SU-DHL-6 (cell line): Measurements from ENCODE around the gene RAP1GAP2.

Experiments used
- H2AFZ ChIP-seq: fragments of 200-600 bp; sonication (generic); 2 replicates; pipeline ENCODE4 v1.6.1; 2014; ENCODE audit warnings: low read depth, mild to moderate bottlenecking, moderate library complexity, mixed read lengths, antibody characterized with exemption, low read length; ENCODE audit not compliant: severe bottlenecking
- H3F3A ChIP-seq: fragments of 200-600 bp; shearing (Covaris generic); 2 replicates; pipeline ENCODE4 v1.6.0; 2016; ENCODE audit warnings: antibody characterized with exemption, mild to moderate bottlenecking; ENCODE audit not compliant: insufficient read depth
- H3K27ac ChIP-seq: fragments of 200-600 bp; sonication (generic); 2 replicates; pipeline ENCODE4 v1.5.1; 2016; ENCODE audit warnings: low read depth, mild to moderate bottlenecking, low read length, moderate library complexity, mixed read lengths
- H3K27me3 ChIP-seq: fragments of 200-600 bp; sonication (generic), shearing (Covaris generic); 2 replicates; pipeline ENCODE4 v1.6.0; 2014; ENCODE audit warnings: mild to moderate bottlenecking, low read length
- H3K36me3 ChIP-seq: fragments of 200-600 bp; sonication (generic); 2 replicates; pipeline ENCODE4 v1.6.1; 2014; ENCODE audit warnings: mild to moderate bottlenecking, low read length, mixed read lengths
- H3K4me2 ChIP-seq: fragments of 300-600, 200-600 bp; shearing (Covaris generic), sonication (generic); 2 replicates; pipeline ENCODE4 v1.6.0; 2014; ENCODE audit warnings: low read length, low read depth, mild to moderate bottlenecking; ENCODE audit not compliant: poor library complexity, severe bottlenecking
- H3K4me3 ChIP-seq: fragments of 200-600 bp; sonication (generic); 2 replicates; pipeline ENCODE4 v1.5.1; 2014; ENCODE audit warnings: antibody characterized with exemption, low read length, mild to moderate bottlenecking, mixed read lengths; ENCODE audit not compliant: insufficient read depth, poor library complexity, severe bottlenecking
- H3K79me2 ChIP-seq: fragments of 200-600 bp; sonication (generic); 2 replicates; pipeline ENCODE4 v1.6.1; 2014; ENCODE audit warnings: mild to moderate bottlenecking, low read length, moderate library complexity; ENCODE audit not compliant: insufficient read depth
- H3K9ac ChIP-seq: fragments of 200-600 bp; sonication (generic); 2 replicates; pipeline ENCODE4 v1.7.0; 2014; ENCODE audit warnings: mild to moderate bottlenecking, low read length
- H3K9me2 ChIP-seq: fragments of 200-600 bp; sonication (generic); replicated peaks from 2 replicates; pipeline ENCODE4 v1.6.1; 2014; ENCODE audit warnings: low read length; ENCODE audit not compliant: insufficient read depth
- H3K9me3 ChIP-seq: fragments of 200-600 bp; sonication (generic); 2 replicates; pipeline ENCODE4 v1.6.1; 2014; ENCODE audit warnings: low read length, mixed read lengths; ENCODE audit not compliant: insufficient read depth
- H4K20me1 ChIP-seq: fragments of 200-600 bp; sonication (generic); 2 replicates; pipeline ENCODE4 v1.6.1; 2014; ENCODE audit warnings: low read depth, mild to moderate bottlenecking, antibody characterized with exemption, low read length, moderate library complexity, mixed read lengths
- CTCF ChIP-seq: fragments of 200-600 bp; sonication (generic); IDR thresholded peaks from one replicate; pipeline ENCODE4 v1.5.1; 2017; ENCODE audit warnings: antibody characterized with exemption, mild to moderate bottlenecking, low read length, moderate library complexity; ENCODE audit not compliant: insufficient read depth, poor library complexity, severe bottlenecking
- EZH2phosphoT487 ChIP-seq: fragments of 200-600 bp; sonication (generic), shearing (Covaris generic); conservative IDR thresholded peaks from 2 replicates; pipeline ENCODE4 v1.6.1; 2018; ENCODE audit warnings: mild to moderate bottlenecking, antibody characterized with exemption, low read length, moderate library complexity, mixed read lengths

Gene RAP1GAP2

GRCh38 chr17:3026856-3027751, 230.9 kb downstream of the RAP1GAP2 start:
- TF ChIP-seq EZH2phosphoT487 (no peak), CTCF (no peak)
- no peak overlapping the region for H3K4me2 ChIP-seq
- H4K20me1 ChIP-seq, result no peaks in the 10 kb centered on the region
- H2AFZ ChIP-seq, result no peak overlapping the region
- H3K27ac ChIP-seq, result no peak overlapping the region
- H3K9ac ChIP-seq, result no peak overlapping the region
- H3K4me3 ChIP-seq, result no peak overlapping the region
- H3K36me3 ChIP-seq, result no peaks in the 10 kb centered on the region
- no peaks in the 10 kb centered on the region for H3K27me3 ChIP-seq
- H3K9me3 ChIP-seq, result no peaks in the 10 kb centered on the region
- H3F3A ChIP-seq, result no peaks in the 10 kb centered on the region
- H3K79me2 ChIP-seq, result no peaks in the 10 kb centered on the region
- no peaks in the 10 kb centered on the region for H3K9me2 ChIP-seq

GRCh38 chr17:3027786-3028532, 231.7 kb downstream of the RAP1GAP2 start:
- Histone ChIP-seq H3K4me3 (no peak overlapping the region), H3K36me3 (no peaks in the 10 kb centered on the region), H3K79me2 (no peaks in the 10 kb centered on the region), H3K4me2 (no peak overlapping the region), H4K20me1 (no peaks in the 10 kb centered on the region), H3K27ac (no peak overlapping the region), H3K9me3 (no peaks in the 10 kb centered on the region), H3K9ac (no peak overlapping the region), H3F3A (no peaks in the 10 kb centered on the region), H3K9me2 (no peaks in the 10 kb centered on the region), H3K27me3 (no peaks in the 10 kb centered on the region), H2AFZ (no peak overlapping the region)
- TF ChIP-seq CTCF, result no peak
- TF ChIP-seq EZH2phosphoT487, result no peak

- Histone ChIP-seq H3K9me3 (no peaks in the 10 kb centered on the region), H3K9ac (no peak overlapping the region), H3K36me3 (no peaks in the 10 kb centered on the region), H3F3A (no peaks in the 10 kb centered on the region), H3K4me2 (no peak overlapping the region), H3K79me2 (no peaks in the 10 kb centered on the region), H3K27me3 (no peaks in the 10 kb centered on the region), H3K27ac (no peak overlapping the region), H4K20me1 (no peaks in the 10 kb centered on the region), H3K9me2 (no peaks in the 10 kb centered on the region), H3K4me3 (no peak overlapping the region), H2AFZ (no peak overlapping the region)
- TF ChIP-seq EZH2phosphoT487 (no peak), CTCF (no peak)
Observed at GRCh38 chr17:3029213-3029913, 233.1 kb downstream of the RAP1GAP2 start.
